GM13976 (cell line): ENCODE measurements around the gene IFI16.

Experiments
- DNase-seq: peaks from one replicate; pipeline ENCODE4 v3.0.0; 2012; ENCODE audit warnings: low spot score
- in situ Hi-C: fragments of 300-500 bp; cut with MboI; formaldehyde crosslinking; loops from one replicate; pipeline ENCODE4 v1.12.0; 2022; ENCODE audit warnings: low sequenced_read_pairs, mixed read lengths, inconsistent platforms; ENCODE audit not compliant: unreplicated experiment
- TF ChIP-seq, protein P1 (sequence below): IDR thresholded peaks from 2 replicates; pipeline ENCODE4 v1.5.1; 2012; ENCODE audit warnings: borderline replicate concordance, mild to moderate bottlenecking; ENCODE audit not compliant: insufficient read depth; ENCODE audit errors: extremely low read depth, missing control alignments, control extremely low read depth

Gene IFI16

DNA sequence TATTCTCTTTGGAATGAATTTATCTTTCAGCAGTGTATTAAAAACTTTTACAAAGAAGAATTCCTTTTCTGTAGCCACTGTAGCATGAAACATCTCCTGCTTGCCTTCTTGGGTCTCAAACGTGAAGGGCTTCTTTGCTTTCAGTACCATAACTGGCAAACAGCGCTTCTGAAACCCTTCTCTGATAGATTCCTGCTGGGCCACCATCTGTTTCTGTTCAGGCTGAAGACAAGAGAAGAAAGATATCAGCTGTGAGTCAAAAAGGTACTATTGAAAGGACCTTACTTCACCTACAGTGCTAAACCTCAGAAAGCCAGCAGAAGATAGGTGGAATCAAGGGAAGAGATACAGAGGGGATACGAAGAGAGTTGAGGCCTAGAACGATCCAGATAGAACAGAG, 56.4 kb downstream of the IFI16 start:
- in situ Hi-C loops, result no loop called here
- TF ChIP-seq, protein P1, sequence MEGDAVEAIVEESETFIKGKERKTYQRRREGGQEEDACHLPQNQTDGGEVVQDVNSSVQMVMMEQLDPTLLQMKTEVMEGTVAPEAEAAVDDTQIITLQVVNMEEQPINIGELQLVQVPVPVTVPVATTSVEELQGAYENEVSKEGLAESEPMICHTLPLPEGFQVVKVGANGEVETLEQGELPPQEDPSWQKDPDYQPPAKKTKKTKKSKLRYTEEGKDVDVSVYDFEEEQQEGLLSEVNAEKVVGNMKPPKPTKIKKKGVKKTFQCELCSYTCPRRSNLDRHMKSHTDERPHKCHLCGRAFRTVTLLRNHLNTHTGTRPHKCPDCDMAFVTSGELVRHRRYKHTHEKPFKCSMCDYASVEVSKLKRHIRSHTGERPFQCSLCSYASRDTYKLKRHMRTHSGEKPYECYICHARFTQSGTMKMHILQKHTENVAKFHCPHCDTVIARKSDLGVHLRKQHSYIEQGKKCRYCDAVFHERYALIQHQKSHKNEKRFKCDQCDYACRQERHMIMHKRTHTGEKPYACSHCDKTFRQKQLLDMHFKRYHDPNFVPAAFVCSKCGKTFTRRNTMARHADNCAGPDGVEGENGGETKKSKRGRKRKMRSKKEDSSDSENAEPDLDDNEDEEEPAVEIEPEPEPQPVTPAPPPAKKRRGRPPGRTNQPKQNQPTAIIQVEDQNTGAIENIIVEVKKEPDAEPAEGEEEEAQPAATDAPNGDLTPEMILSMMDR, result no peak
- DNase-seq, result no peak

DNA sequence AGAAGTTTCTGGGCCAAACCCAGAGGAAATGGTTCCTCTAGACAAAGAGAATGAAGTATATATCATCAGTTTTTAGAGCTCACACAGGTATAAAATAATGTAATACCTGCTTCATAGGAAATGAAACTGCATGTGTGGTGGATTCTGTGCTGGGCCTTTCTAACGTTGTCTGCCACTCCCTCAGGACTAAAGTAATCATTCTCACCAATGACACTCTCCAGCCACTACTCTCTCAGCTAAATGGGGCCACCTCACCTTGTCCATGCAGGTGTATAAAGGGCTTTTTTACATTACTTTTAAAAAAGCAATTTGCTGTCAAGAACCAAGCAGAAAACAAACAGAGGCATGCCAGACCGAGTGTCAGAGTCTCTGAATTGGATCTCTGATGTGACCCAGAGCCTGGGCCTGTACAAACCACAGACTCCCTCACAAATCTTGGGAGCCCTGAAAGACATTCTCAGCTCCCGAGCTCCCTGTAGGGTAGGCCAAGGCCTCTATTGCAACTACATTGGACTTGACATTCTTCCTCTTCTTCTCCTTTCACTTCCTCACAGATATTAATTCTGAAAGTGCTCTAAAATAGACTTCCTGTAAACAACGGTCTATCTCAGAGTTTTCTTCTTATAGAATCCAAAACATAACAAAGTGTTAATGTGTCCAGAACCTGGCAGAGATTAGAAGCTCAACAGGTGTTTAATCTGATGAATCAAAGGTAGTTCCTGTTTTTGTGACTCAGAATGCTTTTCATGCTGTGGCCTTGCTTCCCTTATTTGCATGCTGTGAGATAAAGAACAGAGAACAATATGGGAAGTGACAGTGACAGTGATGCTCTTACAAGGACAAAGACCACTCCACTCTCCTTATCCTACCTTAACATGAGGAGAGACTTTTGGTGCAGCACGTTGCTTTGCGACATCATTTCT, 58.3 kb downstream of the IFI16 start:
- peak; percentile 45 for DNase-seq
- in situ Hi-C loops, result no loop called here

DNA sequence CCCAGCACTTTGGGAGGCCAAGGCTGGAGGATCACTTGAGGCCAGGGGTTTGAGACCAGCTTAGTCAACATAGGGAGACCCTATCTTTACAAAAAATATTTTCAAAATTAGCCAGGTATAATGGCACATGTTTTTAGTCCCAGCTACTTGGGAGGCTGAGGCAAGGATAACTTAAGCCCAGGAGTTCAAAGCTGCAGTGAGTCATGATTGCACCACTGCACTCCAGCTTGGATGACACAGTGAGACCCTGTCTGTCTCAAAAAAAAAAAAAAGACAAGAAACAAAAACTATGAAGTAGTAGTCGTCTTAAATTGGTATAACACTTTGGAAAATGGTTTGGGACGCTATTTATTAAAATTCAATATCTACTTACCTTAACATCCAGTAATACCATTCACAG, 59.2 kb downstream of the IFI16 start:
- no peak for DNase-seq
- TF ChIP-seq, protein P1, result no peak
- in situ Hi-C loops, result no loop called here

More for the DNA sequence above, 58.3 kb downstream of the IFI16 start:
- TF ChIP-seq, protein P1, result no peak

DNA sequence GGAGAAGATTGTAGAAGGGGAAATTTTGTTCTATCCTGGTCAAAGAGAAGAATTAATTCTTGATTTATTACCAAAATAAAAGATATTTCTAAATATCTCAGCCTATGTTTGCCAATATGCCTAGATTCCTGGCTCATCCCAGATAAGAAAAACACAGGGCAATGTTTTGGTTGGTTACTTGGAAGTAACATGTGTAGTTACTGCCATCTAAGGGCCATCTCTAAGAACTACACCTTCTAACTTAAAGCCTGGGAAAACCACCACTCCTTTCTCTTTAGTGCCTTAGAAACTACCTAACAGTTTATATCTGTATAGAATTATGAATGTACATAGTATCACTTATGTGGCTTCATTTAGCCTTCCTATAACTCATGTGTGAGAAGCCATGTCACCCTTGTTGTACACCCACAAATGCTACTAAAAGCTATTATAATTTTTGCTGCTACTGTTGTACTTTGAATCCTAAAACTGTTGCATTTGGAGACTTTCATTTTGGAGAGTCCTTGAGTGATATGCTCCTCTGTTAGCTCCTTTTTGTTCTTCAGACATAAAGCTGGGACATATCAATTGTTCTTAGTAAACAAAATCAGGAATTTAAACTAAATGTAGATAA, 62.4 kb downstream of the IFI16 start:
- in situ Hi-C loops, result loop anchor here (5.0 kb wide), 1 partner anchor 60 kb away; no protein-coding TSS in a partner anchor
- peak; percentile 29 for DNase-seq
- TF ChIP-seq, protein P1, result peak; percentile 54

DNA sequence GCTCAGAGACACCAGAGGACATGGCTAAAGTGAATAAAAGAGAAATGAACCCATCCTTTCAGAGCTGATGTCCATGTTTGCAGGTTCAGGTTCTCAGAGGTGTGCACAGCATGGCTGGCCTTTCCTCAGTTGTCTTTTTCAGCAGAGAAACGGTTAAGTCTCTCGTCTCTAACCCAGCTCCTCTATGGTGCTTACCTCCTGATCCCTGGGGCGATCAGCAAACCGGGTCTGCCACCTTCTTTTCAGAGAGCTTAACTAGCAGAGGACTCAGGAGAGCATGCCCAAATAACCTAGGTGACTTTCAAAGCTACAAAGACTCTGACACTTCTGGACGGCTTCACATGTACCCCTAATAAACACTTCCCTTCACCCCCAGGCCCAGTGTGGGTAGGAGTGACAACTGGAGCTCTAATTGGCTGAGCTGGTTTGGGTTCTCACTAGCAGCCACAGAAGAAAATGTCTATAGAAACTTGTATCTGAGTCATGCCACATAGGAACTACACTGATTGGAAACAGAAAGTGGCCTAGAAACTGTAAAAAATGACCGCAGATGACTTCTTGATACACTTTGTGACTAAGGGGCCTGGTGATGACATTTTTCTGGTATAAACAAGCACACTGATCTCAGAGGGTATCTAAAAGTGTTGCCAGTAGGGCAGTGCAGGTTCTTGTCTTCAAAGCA, 66.9 kb downstream of the IFI16 start, which contains the start of gene AIM2:
AIM2 (minus strand) TSS at position 329 of the 682 bp plus-strand sequence. CDS start 3,267 bp downstream, outside the sequence.
- in situ Hi-C loops, result no loop called here
- TF ChIP-seq, protein P1, result no peak
- DNase-seq, result peak; percentile 48
